OCI-LY1 (cell line): ENCODE results near the gene WNT11.

Source experiments
- H2AFZ ChIP-seq: fragments of 200-600 bp; sonication (generic), shearing (Covaris generic); 2 replicates; pipeline ENCODE4 v1.6.0; 2014; ENCODE audit warnings: antibody characterized with exemption, mild to moderate bottlenecking, low read length
- H3F3A ChIP-seq: fragments of 200-600 bp; sonication (generic), shearing (Covaris generic); 2 replicates; pipeline ENCODE4 v1.6.0; 2014; ENCODE audit warnings: mild to moderate bottlenecking, antibody characterized with exemption, low read length, moderate library complexity; ENCODE audit not compliant: insufficient read depth
- H3K27ac ChIP-seq: fragments of 200-600 bp; sonication (generic); 2 replicates; pipeline ENCODE4 v1.5.1; 2014; ENCODE audit warnings: low read length, mixed run types, mild to moderate bottlenecking, low read depth; ENCODE audit not compliant: poor library complexity, severe bottlenecking
- H3K27me3 ChIP-seq: fragments of 200-600 bp; sonication (generic); 2 replicates; pipeline ENCODE4 v1.6.0; 2014; ENCODE audit warnings: antibody characterized with exemption, mild to moderate bottlenecking, low read length, moderate library complexity; ENCODE audit not compliant: insufficient read depth
- H3K36me3 ChIP-seq: fragments of 200-600 bp; sonication (generic); 2 replicates; pipeline ENCODE4 v1.6.1; 2014; ENCODE audit warnings: mild to moderate bottlenecking, antibody characterized with exemption, low read length, moderate library complexity, mixed read lengths; ENCODE audit not compliant: insufficient read depth
- H3K4me1 ChIP-seq: fragments of 200-600 bp; sonication (generic); 2 replicates; pipeline ENCODE4 v1.5.1; 2014; ENCODE audit warnings: mild to moderate bottlenecking, low read length, moderate library complexity; ENCODE audit not compliant: insufficient read depth, severe bottlenecking
- H3K4me2 ChIP-seq: fragments of 200-600 bp; sonication (generic), shearing (Covaris generic); 2 replicates; pipeline ENCODE4 v1.6.1; 2014; ENCODE audit warnings: low read length
- H3K4me3 ChIP-seq: fragments of 200-600 bp; sonication (generic); 2 replicates; pipeline ENCODE4 v1.5.1; 2014; ENCODE audit warnings: low read length, low read depth, mild to moderate bottlenecking, mixed read lengths; ENCODE audit not compliant: poor library complexity, severe bottlenecking
- H3K79me2 ChIP-seq: fragments of 200-600 bp; shearing (Covaris generic); 2 replicates; pipeline ENCODE4 v1.6.1; 2016; ENCODE audit warnings: mixed run types, low read length, mixed read lengths; ENCODE audit not compliant: insufficient read depth
- H3K9ac ChIP-seq: fragments of 200-600 bp; sonication (generic), shearing (Covaris generic); 2 replicates; pipeline ENCODE4 v1.6.1; 2014; ENCODE audit warnings: mild to moderate bottlenecking, low read length, mixed read lengths
- H3K9me2 ChIP-seq: fragments of 200-600 bp; sonication (generic), shearing (Covaris generic); 2 replicates; pipeline ENCODE4 v1.6.1; 2014; ENCODE audit warnings: low read depth, mild to moderate bottlenecking, low read length, mixed read lengths
- H3K9me3 ChIP-seq: fragments of 200-600 bp; shearing (Covaris generic); 2 replicates; pipeline ENCODE4 v1.6.1; 2014; ENCODE audit warnings: low read length, mixed read lengths
- H4K20me1 ChIP-seq: fragments of 200-600 bp; sonication (generic), shearing (Covaris generic); 2 replicates; pipeline ENCODE4 v1.6.0; 2016; ENCODE audit warnings: mild to moderate bottlenecking, low read length; ENCODE audit not compliant: insufficient read depth
- EZH2 ChIP-seq: fragments of 200-600 bp; sonication (generic), shearing (Covaris generic); IDR thresholded peaks from 2 replicates; pipeline ENCODE4 v1.8.0; 2017; ENCODE audit warnings: borderline replicate concordance, mixed run types, mild to moderate bottlenecking, antibody characterized with exemption, low read length, moderate library complexity, mixed read lengths
- TF ChIP-seq, protein P1 (sequence below): fragments of 200-600 bp; sonication (generic), shearing (Covaris generic); IDR thresholded peaks from 2 replicates; pipeline ENCODE4 v1.5.1; 2017; ENCODE audit warnings: mild to moderate bottlenecking, antibody characterized with exemption, low read length, moderate library complexity, mixed read lengths

Gene WNT11

DNA sequence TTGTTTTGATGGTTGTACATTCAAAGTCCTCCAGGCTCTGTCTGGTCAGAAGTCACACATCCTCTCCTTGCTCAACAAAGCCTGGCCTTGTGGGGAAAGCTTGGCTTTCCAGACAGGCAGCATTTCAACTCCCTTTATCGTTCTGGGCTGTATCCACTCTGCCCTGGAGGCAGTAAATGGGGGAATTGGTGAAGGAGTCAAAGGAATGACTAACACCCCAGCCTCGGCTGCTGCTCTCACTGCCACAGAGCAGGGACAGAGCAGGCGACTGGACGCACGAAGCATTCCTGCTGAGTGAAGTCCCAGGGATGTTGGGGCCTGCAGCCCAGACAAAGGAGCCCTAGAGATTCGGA lies 52.8 kb downstream of the WNT11 start:
- H3K4me2 ChIP-seq: no peak overlapping the region; the same call in 1 of the 2 replicates
- no peaks in the 10 kb centered on the region for H4K20me1 ChIP-seq
- no peak overlapping the region for H3K9ac ChIP-seq
- H3K4me3 ChIP-seq: no peak overlapping the region
- H2AFZ ChIP-seq: no peak overlapping the region
- no peak overlapping the region for H3K27ac ChIP-seq
- peaks cover 28% of the 10 kb centered on the region for H3K4me1 ChIP-seq
- no peaks in the 10 kb centered on the region for H3K79me2 ChIP-seq
- H3K9me3 ChIP-seq: no peaks in the 10 kb centered on the region
- H3F3A ChIP-seq: no peaks in the 10 kb centered on the region
- TF ChIP-seq, protein P1, sequence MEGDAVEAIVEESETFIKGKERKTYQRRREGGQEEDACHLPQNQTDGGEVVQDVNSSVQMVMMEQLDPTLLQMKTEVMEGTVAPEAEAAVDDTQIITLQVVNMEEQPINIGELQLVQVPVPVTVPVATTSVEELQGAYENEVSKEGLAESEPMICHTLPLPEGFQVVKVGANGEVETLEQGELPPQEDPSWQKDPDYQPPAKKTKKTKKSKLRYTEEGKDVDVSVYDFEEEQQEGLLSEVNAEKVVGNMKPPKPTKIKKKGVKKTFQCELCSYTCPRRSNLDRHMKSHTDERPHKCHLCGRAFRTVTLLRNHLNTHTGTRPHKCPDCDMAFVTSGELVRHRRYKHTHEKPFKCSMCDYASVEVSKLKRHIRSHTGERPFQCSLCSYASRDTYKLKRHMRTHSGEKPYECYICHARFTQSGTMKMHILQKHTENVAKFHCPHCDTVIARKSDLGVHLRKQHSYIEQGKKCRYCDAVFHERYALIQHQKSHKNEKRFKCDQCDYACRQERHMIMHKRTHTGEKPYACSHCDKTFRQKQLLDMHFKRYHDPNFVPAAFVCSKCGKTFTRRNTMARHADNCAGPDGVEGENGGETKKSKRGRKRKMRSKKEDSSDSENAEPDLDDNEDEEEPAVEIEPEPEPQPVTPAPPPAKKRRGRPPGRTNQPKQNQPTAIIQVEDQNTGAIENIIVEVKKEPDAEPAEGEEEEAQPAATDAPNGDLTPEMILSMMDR: no peak
- no peak for TF ChIP-seq EZH2
- peaks cover 5% of the 10 kb centered on the region for H3K27me3 ChIP-seq
- no peaks in the 10 kb centered on the region for H3K9me2 ChIP-seq
- H3K36me3 ChIP-seq: no peaks in the 10 kb centered on the region

DNA sequence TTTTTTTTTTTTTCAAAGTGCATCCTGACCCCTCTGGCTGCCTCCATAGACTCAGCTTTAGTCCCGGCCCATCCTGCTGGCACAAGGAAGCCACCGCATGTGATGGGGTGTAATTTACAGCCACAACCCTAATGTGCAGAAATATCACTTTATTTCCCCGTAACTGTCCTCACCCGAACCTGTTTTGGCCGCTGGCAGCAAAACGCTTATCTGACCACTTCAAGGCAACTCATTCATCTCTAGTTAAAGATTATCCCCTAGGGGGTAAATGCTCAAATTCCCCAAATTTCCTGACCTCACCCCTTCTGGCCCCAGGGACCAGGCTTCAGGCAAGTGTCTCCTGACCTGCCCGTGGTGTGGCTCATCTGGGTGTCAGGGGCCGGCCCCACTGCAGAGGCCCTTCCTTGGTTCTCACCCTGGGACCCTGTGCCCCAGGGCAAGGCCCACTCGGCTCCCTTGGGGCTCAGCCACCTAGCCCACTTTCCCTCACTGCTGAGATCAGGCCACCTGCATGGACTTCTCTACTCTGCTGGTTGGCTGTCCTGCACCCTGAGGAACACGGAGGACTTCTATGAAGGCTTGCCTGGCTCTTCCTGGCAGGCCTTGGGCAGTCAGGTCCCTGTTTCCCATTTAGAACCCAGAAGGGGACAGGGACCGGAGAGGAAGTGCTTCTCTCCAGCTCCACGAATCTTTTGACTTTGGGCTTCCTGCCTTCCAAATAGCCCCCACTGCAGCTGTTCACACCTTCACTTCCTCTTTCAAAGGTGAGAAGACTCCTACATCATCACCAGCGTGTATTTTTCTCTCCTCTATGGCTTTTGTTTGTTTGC lies 53.3 kb downstream of the WNT11 start:
- Histone ChIP-seq H3K27ac (no peak overlapping the region), H3K4me1 (peaks cover 33% of the 10 kb centered on the region)

DNA sequence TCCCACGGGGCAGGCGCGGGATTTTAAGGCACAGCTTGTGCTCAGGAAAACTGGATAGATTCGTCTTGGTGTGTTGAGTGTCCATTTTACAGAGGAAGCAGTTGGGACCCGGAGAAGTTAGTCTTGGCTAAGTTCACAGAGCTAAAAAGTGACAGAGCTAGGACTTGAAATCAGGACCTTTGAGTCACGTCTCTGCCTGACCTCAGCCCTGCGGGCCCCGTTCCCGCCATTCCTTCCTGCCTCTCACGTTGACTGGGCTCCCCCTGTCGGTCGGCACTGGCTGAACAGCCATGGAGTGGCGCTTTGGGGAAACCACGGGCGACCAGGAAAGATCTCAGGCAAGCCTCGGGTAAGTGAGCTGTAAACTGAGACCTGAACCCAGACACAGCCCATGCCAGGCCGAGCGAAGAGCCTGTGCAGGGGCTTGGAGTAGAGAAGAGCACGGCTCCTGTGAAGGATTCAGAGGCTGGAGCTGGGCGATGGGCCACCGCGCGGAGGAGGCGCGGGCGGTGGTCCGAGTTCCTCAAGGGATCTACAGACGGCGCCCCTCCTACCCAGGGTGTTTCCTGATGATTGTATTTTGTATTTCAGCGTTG lies 54.1 kb downstream of the WNT11 start:
- Histone ChIP-seq H3K36me3 (no peaks in the 10 kb centered on the region), H3K27me3 (peaks cover 5% of the 10 kb centered on the region; the same call in 1 of the 2 replicates), H3F3A (no peaks in the 10 kb centered on the region), H4K20me1 (no peaks in the 10 kb centered on the region), H3K4me2 (peak overlapping the region; percentile 67), H2AFZ (peak overlapping the region; percentile 98), H3K4me3 (peak overlapping the region; percentile 31), H3K27ac (no peak overlapping the region), H3K9ac (peak overlapping the region; percentile 49; the same call in 1 of the 2 replicates), H3K79me2 (no peaks in the 10 kb centered on the region), H3K9me2 (no peaks in the 10 kb centered on the region), H3K4me1 (peaks cover 33% of the 10 kb centered on the region), H3K9me3 (no peaks in the 10 kb centered on the region)
- TF ChIP-seq, protein P1: peak; percentile 96
- TF ChIP-seq EZH2: no peak

More for the DNA sequence above, 53.3 kb downstream of the WNT11 start:
- Histone ChIP-seq H3F3A (no peaks in the 10 kb centered on the region), H3K4me2 (peak overlapping the region; percentile 67; the same call in 1 of the 2 replicates), H3K79me2 (no peaks in the 10 kb centered on the region), H3K36me3 (no peaks in the 10 kb centered on the region), H3K9me2 (no peaks in the 10 kb centered on the region), H3K9ac (peak overlapping the region; percentile 49; the same call in 1 of the 2 replicates), H3K9me3 (no peaks in the 10 kb centered on the region), H4K20me1 (no peaks in the 10 kb centered on the region), H3K27me3 (peaks cover 5% of the 10 kb centered on the region), H2AFZ (no peak overlapping the region), H3K4me3 (peak overlapping the region; percentile 31)
- TF ChIP-seq, protein P1: no peak
- no peak for TF ChIP-seq EZH2
